ENCODE measurements around the gene GSG1.

The GSG1 gene

DNA sequence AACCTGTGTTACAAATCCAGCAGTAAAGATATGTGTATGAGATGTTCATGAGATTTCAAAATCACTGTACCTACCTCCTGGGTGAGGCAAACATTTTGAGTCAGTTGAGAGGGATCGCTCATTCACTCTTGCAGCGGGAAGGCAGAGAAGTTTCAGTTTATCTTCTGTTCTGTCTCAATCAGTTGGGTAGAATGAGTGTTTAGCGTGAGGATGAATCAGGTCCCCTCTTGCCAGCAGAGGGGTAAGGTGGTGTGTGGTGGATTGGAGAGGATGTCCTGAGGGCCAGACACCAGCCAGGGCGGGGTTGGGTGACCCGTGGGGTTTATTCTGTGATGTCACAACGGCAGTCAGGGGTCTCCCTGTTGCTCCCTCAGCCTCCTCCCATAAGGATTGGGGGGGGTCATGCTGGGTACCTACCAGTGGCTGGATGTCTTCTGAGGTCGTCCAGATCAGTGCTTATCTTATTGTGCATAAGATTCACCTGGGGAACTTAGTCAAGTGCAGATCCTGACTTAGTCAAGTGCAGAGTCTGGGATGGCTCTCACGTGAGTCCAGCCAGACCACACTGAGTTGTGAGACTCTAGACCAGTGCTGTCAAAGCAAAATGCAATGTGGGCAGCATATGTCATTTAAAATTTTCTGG is at the start of gene GSG1:
Gene GSG1, minus strand, starts transcription at position 277 of the 643 bp plus-strand sequence. Its CDS starts 155 bp downstream, at position 122.
- peak; percentile 61 for DNase-seq

DNA sequence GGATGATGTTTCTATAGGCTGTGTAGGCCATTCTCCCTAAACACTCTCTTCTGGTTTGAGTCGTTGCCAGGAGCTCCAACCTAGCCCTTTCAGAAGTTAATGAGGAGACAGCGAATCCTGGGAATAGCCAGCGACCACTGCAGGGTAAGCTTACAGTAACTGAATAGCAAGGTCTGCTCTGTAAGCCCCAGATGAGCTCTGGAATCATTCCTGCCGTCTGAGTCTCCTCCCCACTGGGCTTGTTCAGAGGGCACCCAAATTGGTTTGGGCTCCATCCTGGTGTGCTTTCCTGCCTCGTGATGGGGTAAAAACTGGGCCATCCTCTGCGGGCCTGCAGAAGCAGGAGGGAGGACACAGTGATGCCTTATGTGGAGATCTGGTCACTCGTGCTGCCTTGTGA is 49.7 kb upstream of the GSG1 start:
- no peak for DNase-seq

DNA sequence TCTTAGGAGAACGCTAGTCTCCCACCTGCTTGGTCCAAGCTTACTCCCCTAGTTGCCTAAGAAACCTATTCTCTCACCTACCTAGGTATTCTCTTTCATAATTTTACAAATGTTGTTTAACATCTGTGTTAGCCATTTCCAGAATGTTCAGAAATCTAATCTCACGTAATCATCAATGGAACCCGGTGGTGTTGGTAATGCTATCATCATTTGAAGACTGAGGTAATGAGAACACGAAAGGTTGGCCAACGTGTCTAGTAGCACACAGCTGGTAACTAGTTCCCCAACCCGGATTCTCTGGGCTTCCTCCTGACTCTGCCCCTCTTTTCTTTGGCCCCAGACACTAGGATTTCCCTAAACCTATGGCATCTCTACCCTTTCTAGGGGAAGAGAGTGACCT is 49.3 kb upstream of the GSG1 start:
- no peak for DNase-seq

DNA sequence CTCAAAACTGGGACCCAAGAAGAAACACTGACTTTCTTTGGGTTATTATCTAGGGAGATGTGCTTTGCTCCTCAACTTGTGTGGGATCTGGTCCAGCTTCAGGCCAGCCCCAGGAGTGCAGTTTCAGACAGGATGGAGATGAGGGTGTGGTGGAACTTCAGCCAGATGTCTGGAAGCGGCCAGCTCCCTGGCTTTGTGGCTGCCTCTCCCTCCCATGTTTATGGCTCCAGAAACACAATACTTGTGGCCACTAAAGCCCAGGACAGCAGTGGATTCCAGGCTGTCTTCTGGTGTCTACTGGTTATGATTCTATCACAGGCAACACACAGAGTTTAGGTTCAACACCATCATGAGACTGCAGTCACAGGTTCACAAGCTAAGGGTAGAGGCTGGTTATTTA is 48.8 kb upstream of the GSG1 start:
- DNase-seq, result no peak

DNA sequence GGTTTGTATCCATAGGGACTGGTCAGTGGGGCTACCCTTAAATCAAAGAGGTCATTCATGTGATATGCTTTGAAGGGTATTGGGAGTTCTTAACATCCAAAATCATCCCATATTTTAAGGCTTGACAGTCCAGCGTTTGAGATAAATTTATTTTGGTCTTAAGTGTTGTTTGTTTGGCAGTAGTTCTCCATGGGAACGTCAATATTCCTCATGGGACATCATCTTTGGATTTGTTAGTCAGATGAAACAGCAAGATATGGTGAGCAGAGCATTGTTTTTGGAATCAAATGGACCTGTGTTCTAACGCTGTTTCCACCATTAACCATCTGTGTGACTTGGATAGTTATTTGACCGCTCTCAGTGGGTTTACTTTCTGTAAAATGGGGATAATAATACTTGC is 45.9 kb upstream of the GSG1 start:
- DNase-seq, result no peak

DNA sequence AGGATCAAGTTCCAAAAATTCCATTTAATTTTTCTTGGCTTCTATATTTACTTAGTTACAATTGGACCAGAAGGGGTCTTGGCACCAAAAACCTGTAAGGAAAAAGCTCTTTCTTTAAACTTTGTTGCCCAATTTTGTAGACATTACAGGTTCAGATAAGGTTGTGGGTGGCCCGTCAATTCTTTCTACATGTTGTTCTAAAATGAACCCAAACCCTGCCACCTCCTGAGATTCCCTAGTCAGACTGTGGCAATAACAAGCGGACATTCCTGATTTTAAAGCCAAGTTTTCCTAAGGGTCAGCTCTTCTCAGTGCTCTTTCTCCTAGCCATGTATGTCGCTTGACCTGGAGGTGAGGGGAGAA is 45.0 kb upstream of the GSG1 start:
- DNase-seq, result no peak

DNA sequence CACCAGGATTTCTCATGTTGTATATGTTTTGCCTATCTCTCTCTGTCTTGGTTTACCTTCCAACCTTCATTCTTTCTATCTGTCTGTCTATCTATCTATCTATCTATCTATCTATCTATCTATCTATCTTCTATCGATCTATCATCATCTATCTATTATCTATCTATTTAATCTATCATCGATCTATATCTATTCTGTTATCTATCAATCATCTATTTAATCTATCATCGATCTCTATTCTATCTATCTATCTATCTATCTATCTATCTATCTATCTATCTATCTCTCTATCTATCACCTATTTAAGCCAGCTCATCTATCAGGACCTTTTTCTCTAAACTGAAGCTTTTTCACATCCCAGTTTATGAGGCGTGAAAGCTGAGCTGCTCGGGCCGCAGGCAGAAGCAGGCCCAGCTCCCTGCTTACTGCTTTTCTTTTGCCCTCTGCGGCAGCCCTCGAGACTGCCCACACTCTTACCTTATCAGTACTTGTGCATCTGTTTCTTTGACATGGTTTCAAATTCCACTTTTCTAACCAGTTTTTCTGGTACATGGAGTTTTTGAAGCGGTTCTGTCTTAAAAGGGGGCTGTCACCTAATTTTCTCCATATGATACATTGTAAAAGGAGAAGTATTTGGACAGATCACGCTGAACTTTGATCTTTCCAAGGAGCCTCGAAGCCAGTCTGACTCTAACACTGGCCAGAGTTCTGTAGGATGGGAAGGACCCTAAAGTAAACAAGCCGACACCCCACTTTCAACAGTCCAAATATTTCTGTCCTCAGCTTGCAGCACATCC is 44.4 kb upstream of the GSG1 start:
- DNase-seq, result no peak

DNA sequence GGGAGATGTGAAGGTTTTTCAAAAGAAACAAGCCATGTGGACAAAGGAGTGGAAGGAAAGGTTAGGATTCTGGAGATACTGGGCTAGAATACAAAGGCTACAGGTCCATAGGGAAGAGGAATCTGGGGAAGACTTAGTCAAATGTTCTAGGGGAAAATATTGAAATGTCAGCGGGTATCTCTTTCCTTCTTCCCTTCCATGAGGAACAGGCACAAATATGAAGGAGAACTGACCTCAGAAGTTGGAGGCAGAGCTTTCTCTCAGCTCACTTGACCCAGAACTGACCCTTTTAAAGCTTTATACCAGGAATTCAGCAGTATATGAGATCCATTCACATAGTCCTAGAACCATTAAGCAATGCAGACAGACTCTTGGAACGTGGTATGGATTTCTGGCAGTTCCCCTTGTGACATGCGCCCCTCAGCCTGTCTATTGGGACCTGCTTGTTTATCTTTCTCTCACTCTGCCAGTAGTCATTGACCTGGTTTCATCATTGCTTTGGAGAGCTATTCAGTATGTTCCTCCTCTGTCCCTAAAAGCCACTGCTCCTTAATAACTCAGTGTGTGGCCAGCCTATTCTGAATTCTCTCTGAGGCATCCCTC is 43.0 kb upstream of the GSG1 start:
- no peak for DNase-seq

DNA sequence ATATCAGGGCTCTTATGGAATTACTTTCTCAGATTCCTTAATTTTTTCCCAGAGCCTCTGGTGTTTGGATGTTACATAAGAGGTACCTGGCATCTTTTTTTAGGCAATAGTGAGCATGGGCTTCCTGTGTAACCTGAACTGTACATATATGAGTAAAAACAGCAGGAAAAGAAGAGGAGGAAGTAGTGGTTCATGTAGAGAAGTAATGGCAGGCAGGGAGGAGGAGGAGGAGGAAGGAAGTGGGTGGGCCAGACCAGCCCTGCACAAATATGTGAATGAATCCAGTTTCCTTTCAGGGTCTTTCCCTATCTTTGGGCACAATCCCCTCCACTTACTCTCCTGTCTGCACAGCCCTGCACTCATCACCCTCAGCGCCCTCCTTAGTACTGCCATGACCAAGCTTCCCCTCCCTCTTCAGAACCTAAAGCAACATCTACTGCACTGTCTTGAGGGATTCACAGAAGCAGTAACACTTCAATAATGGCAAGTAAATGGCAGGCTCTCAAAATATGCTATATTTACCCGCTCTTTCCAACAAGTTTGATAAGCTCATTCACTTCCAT is 40.9 kb upstream of the GSG1 start:
- no peak for DNase-seq

DNA sequence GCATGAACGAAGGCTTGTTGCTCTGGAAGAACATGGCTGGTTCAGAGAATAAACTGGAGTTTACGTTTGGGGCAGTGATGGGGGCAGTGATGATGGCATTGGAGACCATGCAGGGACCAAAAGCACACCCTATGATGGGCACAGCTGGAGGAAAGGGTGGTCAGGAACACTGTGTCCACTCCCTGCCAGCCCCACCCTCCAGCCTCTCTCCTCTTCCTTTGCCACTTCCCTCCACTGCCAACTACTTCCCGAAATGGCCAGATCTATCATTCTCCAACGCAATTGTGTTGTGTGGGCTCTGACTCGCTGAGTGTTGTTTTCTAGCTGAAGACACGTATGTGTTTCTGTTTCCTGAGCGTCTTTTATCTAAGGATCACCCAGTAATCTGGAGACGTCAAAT is 39.3 kb upstream of the GSG1 start:
- no peak for DNase-seq

DNA sequence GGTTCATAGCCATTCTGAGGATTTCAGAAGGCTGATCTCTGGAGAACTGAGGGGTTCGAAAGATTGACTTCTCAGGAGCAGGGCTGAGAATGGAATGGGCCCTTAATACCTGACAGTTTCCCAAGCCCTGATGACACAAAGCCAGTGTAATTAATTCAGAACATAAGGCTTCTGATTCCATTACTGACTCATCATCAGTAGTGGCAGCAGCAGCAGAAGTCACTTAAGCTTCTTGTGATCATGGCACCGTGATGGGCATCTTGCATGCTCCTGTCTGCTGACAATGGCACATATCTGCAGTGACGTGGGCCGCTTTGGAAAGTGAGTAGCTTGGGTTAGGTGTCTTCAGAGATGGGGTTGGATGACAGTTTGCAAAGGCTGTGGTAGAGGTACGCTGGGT is 38.2 kb upstream of the GSG1 start:
- no peak for DNase-seq

DNA sequence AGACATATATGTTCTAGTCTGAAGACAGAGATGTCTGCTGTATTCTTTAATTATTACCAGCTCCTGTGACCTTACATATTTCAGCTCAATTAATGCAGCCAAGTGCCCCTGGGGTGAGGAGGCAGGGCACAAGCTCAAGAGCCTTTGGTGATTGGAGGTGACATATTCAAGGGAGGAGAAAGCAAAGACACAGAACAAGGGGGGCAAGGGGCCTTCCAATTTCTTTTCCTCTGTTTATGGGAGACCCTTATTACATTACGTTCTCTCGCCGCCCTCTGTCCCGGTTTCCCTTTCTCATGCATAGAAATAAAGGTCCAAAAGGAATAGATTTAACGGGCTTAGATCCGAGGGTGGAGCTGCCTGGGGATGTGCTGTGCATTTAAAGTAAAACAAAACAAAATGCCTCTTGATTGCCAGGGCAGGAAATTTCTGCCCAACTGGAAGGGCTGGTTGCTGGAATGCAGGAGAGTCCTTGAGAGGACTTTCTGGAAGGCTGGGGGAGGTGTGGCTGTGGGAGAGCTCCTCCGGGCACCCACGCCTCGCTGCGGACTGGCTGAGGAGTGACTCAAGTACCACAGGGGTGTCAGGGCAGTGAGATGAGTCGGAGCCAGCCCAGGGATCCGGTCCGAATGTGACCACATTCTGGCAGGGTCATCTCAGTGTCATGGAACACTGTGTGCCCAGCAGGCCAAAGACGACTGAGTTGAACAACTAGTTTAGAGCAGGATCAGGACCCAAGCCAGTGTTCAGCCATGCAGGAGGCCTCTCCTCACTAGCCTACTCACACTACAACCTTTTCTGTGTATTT is 32.1 kb upstream of the GSG1 start:
- no peak for DNase-seq

DNA sequence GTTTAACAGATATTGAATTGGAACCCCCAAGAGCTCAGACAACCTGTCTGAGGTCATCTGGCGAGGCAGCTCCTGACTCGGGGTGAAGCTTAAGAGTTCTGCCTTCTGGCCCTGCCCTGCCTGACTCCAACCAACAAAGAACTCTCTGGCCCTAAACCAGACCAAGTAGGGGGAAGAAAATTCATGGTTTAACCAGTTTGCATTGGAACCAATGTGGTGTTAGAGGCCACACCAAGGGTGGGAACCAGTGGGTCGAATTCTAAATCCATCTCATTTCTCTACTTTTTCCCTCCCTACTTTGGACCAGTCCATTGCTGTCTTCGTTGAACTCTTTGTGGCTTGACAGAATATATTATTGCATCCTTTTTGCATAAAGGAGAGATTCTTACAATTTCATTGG is 30.4 kb upstream of the GSG1 start:
- DNase-seq, result no peak

DNA sequence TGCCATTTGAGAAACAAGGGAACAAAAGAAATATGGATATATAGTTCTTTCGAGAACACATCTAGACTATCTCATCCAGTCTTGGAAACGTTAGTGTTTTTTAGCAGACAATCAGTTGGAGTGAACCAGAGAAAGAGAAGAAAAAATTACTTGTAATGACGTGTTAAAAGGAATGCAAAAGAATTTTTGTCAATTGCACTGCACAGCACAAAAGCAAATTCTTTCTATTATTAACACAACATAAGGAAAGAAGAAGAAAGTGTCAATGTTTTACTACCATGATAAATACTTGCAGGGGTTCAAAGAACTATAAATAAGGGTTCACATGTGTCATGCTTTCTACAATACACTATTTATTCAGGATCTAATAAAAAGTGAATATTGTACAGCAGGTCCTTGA is 27.5 kb upstream of the GSG1 start:
- no peak for DNase-seq

DNA sequence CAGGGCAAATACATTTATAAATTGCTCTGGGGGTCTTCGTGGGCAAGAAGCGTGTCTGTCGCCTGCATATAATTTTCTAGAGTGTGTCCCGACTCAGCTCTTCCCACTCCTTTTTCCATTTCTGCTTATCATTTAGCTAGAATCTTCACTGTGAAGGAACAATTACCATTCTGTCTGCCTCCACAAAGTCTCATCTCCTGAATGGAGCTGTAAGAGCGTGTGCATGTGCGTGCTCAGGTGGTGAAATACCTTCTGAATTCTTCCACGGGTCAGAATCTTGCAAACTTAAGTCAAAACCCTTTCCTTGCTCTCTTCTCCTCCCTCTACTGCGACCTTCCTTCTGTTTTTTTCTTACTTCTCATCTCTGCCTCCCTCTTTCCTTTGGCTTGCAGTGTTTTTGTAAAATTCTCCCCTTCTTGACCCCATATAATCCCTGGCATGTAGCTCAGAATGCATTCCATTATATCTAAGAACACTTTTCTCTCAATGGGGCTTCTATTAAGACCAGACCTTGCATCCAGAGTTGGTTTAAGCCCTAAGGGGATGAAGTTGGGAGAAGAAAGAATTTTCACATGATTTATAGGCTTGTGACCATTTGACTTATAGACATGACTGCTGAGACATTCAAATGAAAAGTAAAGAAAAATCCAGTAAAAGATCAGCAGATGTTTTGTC is 25.0 kb upstream of the GSG1 start:
- DNase-seq, result no peak

DNA sequence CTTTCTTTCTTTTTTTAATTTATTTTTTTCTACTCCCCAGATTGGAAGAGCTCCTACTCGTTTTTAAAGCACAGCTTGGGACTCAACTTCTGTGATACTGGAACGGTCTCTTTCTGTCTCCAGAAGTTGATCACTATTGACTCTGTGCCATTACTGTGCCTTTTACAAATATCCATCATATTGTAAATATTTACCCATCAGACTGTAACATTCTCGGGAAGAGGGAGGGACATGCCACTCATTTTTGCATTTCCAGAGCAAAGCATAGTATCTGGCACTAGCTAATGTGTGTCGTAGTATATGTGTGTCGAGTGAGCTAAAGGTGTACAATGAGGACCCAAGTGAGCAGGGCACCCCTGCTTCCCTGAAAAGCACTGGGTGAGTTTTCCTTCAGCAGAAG is 24.0 kb upstream of the GSG1 start:
- DNase-seq, result no peak

DNA sequence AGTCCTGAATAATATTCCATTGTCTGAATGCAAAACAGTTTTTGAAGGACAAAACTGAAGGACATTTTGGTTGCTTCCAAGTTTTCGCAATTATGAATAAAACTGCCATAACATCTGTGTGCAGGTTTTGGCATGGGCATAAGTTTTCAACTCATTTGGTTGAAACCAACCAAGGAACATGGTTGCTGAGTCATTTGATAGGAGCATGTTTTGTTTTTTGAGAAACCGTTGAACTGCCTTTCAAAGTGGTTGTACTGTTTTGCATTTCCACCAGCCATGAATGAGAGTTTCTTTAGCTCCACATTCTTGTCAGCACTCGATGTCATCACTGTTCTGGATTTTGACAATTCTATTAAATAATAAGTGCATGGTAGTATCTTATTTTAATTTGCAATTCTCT is 23.0 kb upstream of the GSG1 start:
- no peak for DNase-seq

DNA sequence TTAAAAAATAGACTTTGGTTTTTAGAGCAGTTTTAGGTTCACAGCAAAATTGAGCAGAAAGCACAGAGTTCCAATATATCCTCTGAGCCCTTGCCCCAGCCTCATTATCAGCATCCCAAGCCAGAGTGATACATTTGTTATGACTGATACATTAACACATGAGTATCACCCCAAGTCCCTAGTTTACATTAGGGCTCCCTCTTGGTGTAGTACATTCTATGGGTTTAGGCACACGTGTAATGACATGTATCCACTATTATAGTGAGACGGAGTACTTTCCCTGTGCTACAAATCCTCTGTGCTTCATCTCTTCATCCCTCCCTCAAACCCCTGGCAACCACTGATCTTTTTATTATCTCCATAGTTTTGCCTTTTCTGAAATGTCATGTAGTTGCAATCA is 22.5 kb upstream of the GSG1 start:
- DNase-seq, result no peak

DNA sequence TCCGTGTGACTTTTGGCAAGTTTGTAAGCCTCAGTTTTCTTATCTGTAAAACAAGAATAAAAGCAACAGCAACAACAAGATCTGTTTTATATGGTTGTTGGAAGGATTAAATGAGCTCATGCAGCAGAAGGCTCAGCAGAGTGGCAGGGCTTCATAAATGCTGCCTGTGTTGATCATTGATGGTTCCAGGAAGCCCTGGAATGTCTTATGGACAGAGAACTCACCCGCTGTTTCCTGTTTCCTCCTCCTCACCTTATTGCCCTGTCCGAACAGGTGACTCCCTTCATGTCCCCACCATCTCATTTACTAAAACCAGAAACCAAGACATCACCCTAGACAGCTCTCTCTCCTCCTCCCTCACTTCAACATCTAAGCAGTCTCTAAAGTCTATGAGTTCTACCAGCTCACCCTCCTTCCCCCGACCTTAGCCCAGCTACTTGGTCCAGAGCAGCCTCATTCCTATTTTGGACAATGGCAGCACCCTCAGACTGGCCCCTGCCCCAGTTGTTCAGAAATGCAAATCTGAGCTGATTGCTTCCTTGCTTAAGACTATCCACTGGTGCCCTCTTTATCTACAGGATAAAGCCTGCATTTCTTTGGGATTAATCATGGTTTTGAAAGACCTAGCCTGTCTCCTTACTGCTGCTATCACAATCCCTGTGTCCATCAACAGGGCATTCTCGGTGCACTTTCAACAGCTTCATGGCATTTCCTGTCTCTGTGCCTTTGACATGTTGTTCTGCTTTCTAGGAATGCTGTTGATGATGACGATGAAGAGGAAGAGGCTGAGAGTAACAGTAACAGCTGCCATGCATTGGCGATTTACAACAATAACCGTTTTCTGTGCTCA is 21.4 kb upstream of the GSG1 start:
- DNase-seq, result no peak

DNA sequence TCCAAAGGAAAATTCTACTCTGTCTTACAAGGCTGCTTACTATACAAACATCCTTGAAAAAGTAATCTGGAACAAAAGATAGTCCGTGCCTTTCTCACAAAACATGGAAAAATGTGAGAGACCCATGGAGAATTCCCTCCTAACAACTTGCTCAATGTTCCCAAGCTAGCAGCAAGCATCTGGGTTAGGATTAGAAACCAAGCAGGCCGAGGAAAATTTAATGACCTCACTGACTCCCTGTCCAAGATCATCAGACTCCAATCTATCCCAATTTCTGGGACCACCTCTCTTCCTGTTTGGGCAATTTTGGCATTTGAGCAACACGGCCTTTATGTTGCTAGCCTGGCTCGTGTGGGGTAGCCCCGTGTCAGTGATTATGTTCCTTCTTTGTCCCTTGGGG is 18.1 kb upstream of the GSG1 start:
- no peak for DNase-seq

DNA sequence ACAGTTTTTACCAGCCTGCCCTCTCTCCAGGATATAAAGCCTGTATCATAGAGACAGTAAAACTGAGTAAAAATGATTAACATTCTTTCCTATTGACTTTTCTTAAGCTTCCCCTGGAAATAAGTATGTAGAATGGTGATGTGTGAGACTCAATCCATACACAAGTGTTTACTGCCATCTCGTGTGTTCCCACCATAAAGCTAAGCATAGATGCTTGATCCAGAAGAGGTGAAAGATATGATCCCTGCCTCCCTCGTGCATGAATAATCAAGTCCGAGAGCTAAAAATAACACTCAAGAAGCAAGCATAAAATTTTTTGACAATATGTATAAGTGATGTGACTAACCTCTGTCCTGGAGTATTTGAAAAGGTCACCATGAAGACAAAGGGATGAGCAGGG is 16.9 kb upstream of the GSG1 start:
- DNase-seq, result no peak

DNA sequence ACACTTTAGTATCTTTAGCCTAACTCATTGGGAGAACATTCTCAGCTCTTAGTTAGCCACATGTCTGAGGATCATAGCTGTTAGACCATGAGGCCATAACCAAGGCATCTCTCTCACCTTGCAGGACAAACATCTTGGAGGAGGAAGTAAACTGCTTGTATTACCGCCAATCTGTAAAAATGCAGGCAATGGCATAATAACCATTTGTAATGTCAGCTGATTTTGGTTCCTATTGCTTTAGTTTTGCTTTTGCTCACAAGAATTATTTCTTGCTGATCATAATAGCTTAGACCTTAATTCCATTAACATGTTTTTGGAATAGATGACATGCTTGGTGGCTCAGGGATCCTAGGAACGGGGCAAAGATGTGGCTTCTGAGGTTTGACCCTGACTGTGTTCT is 16.4 kb upstream of the GSG1 start:
- DNase-seq, result no peak
